Mesendoderm (in vitro differentiated cells): ENCODE measurements around the gene TIPRL.

Experiments used
- DNase-seq: peaks from one replicate; pipeline ENCODE4 v3.0.0; 2013
- H2AK5ac ChIP-seq: 2 replicates; pipeline ENCODE4 v1.6.1; 2013; ENCODE audit warnings: low read length, inconsistent platforms
- H2BK120ac ChIP-seq: 2 replicates; pipeline ENCODE4 v1.6.1; 2013; ENCODE audit warnings: low read depth, mild to moderate bottlenecking, low read length, moderate library complexity, mixed read lengths
- H2BK15ac ChIP-seq: replicated peaks from 2 replicates; pipeline ENCODE4 v1.6.1; 2013; ENCODE audit warnings: low read depth, mild to moderate bottlenecking, moderate library complexity
- H2BK5ac ChIP-seq: 2 replicates; pipeline ENCODE4 v1.6.1; 2013; ENCODE audit warnings: low read length, inconsistent platforms
- H3K18ac ChIP-seq: 2 replicates; pipeline ENCODE4 v1.6.1; 2013; ENCODE audit warnings: mild to moderate bottlenecking, low read length, mixed read lengths
- H3K23ac ChIP-seq: one replicate; pipeline ENCODE4 v1.6.1; 2013; ENCODE audit warnings: low read length
- H3K27ac ChIP-seq: 2 replicates; pipeline ENCODE4 v1.5.1; 2013; ENCODE audit warnings: low read depth, mild to moderate bottlenecking, inconsistent platforms, low read length, moderate library complexity
- H3K27me3 ChIP-seq: 2 replicates; pipeline ENCODE4 v1.6.1; 2013; ENCODE audit warnings: low read length, control low read depth, mild to moderate bottlenecking, inconsistent platforms; ENCODE audit not compliant: insufficient read depth, poor library complexity
- H3K36me3 ChIP-seq: 2 replicates; pipeline ENCODE4 v1.6.1; 2013; ENCODE audit warnings: low read length, inconsistent platforms; ENCODE audit not compliant: control insufficient read depth, insufficient read depth
- H3K4ac ChIP-seq: one replicate; pipeline ENCODE4 v1.6.1; 2013; ENCODE audit warnings: low read depth, mild to moderate bottlenecking, low read length, moderate library complexity
- H3K4me1 ChIP-seq: 2 replicates; pipeline ENCODE4 v1.6.1; 2013; ENCODE audit warnings: low read depth, low read length, inconsistent platforms; ENCODE audit not compliant: control insufficient read depth
- H3K4me2 ChIP-seq: 2 replicates; pipeline ENCODE4 v1.6.1; 2013; ENCODE audit warnings: low read length
- H3K4me3 ChIP-seq: 2 replicates; pipeline ENCODE4 v1.5.1; 2013; ENCODE audit warnings: mild to moderate bottlenecking, low read length
- H3K56ac ChIP-seq: one replicate; pipeline ENCODE4 v1.6.1; 2013; ENCODE audit warnings: low read length
- H3K79me1 ChIP-seq: 2 replicates; pipeline ENCODE4 v1.6.1; 2013; ENCODE audit warnings: low read length, inconsistent platforms
- H3K79me2 ChIP-seq: 2 replicates; pipeline ENCODE4 v1.6.1; 2013; ENCODE audit warnings: mild to moderate bottlenecking, low read length; ENCODE audit not compliant: control insufficient read depth, insufficient read depth
- H3K9ac ChIP-seq: 2 replicates; pipeline ENCODE4 v1.6.1; 2013; ENCODE audit warnings: low read length, inconsistent platforms
- H4K5ac ChIP-seq: one replicate; pipeline ENCODE4 v1.6.1; 2013; ENCODE audit warnings: low read length
- H4K8ac ChIP-seq: one replicate; pipeline ENCODE4 v1.6.1; 2013; ENCODE audit warnings: low read depth, mild to moderate bottlenecking, control low read depth, low read length, moderate library complexity
- WGBS: extraction: QIAGEN DNeasy Blood & Tissue Kit; methylation state at CpG from one replicate; pipeline ENCODE4 v1.1.7; 2013; ENCODE audit warnings: low lambda C conversion rate, missing lambda C conversion rate; ENCODE audit not compliant: insufficient coverage; ENCODE audit errors: extremely low coverage; 5-methylcytosine and 5-hydroxymethylcytosine counted together

Gene TIPRL

DNA sequence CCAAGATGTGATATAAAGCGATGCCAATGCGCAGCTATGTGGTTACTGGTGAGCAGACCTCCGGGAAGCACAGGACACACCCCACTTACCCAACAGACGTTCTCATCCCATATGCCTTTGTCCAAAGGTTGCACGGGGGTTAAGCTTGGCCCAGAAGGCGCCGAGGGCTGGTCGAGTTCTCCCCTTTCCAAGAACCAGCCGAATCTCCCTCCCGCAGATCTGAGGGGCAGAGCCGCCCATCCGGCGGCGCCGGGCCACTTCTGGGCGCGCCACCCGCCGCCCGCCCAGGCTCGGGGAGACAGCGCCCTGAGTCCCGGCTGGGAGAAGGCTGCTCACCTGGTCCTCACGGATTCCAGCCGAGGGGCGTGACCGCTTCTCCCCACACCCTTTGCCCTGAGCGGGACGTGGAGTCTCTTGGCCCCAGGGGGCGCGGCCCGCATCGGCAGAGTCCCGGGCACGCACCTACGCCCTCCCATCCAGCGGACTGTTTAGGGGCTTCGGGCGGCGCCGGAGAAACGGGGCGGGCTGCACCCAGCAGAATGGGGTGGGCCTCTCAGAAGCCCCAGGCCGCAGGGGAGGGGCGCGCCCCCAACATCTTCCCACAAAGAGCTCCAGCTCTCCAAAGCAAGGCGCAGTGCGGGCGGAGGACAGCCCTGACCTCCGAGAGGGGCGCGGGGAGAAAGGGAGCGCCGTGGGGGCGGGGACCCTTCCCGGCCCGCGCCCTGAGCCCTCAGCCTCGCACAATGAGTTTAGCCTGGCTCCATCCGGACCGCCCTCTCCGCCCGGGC is 42.6 kb upstream of the TIPRL start:
- DNase-seq, result peak; percentile 48
- Histone ChIP-seq H4K5ac (no peak overlapping the region), H3K4me3 (peak overlapping the region; percentile 80), H3K23ac (peak overlapping the region; percentile 89), H3K9ac (peak overlapping the region; percentile 86), H3K4me2 (peak overlapping the region; percentile 95), H3K36me3 (no peaks in the 10 kb centered on the region), H3K79me1 (peaks cover 2% of the 10 kb centered on the region), H3K27ac (peak overlapping the region; percentile 78), H3K18ac (peak overlapping the region; percentile 54), H2BK5ac (no peak overlapping the region), H3K79me2 (peaks cover 2% of the 10 kb centered on the region), H2BK120ac (peak overlapping the region; percentile 21), H4K8ac (no peak overlapping the region), H2AK5ac (no peak overlapping the region), H2BK15ac (no peak overlapping the region), H3K4ac (peak overlapping the region; percentile 28), H3K4me1 (peaks cover 5% of the 10 kb centered on the region), H3K56ac (peak overlapping the region; percentile 94), H3K27me3 (no peaks in the 10 kb centered on the region)
- WGBS, result no CpG with 5 or more reads among the region's 63 CpGs

GRCh38 chr1:168136709-168137514 is 41.9 kb upstream of the TIPRL start, which contains the start of gene GPR161:
Gene GPR161 (minus strand): TSS chr1:168136930. CDS start chr1:168104850, 32,080 bp downstream.
- H2BK120ac ChIP-seq, result peak within 1 kb of the TSS; percentile 21
- H3K56ac ChIP-seq, result peak within 1 kb of the TSS; percentile 94
- H4K8ac ChIP-seq, result peak within 1 kb of the TSS; percentile 79
- H3K4me1 ChIP-seq, result peaks cover 5% of the 10 kb centered on the region
- peak; percentile 77 for DNase-seq
- H2BK5ac ChIP-seq, result no peak within 1 kb of the TSS
- no CpG with 5 or more reads among the region's 86 CpGs for WGBS
- H3K27me3 ChIP-seq, result no peaks in the 10 kb centered on the region
- H3K4ac ChIP-seq, result peak within 1 kb of the TSS; percentile 28
- peak within 1 kb of the TSS; percentile 86 for H3K9ac ChIP-seq
- peak within 1 kb of the TSS; percentile 89 for H3K23ac ChIP-seq
- no peak within 1 kb of the TSS for H4K5ac ChIP-seq
- H3K4me3 ChIP-seq, result peak within 1 kb of the TSS; percentile 81
- peak within 1 kb of the TSS; percentile 78 for H3K27ac ChIP-seq
- no peak within 1 kb of the TSS for H2BK15ac ChIP-seq
- no peak within 1 kb of the TSS for H2AK5ac ChIP-seq
- H3K79me2 ChIP-seq, result peaks cover 2% of the 10 kb centered on the region
- H3K79me1 ChIP-seq, result peaks cover 2% of the 10 kb centered on the region
- peak within 1 kb of the TSS; percentile 54 for H3K18ac ChIP-seq
- no peaks in the 10 kb centered on the region for H3K36me3 ChIP-seq
- H3K4me2 ChIP-seq, result peak within 1 kb of the TSS; percentile 95

- peak overlapping the region; percentile 54 for H3K18ac ChIP-seq
- H4K5ac ChIP-seq, result no peak overlapping the region
- no peaks in the 10 kb centered on the region for H3K27me3 ChIP-seq
- no CpG with 5 or more reads among the region's 6 CpGs for WGBS
- DNase-seq, result no peak
- peak overlapping the region; percentile 80 for H3K9ac ChIP-seq
- no peak overlapping the region for H2BK120ac ChIP-seq
- peaks cover 5% of the 10 kb centered on the region for H3K4me1 ChIP-seq
- H2BK5ac ChIP-seq, result no peak overlapping the region
- H3K4me3 ChIP-seq, result peak overlapping the region; percentile 81
- H3K23ac ChIP-seq, result no peak overlapping the region
- peak overlapping the region; percentile 66 for H3K4me2 ChIP-seq
- H3K36me3 ChIP-seq, result no peaks in the 10 kb centered on the region
- peaks cover 2% of the 10 kb centered on the region for H3K79me2 ChIP-seq
- peaks cover 2% of the 10 kb centered on the region for H3K79me1 ChIP-seq
- H2AK5ac ChIP-seq, result no peak overlapping the region
- H3K56ac ChIP-seq, result peak overlapping the region; percentile 94
- H3K4ac ChIP-seq, result no peak overlapping the region
- H3K27ac ChIP-seq, result no peak overlapping the region
- H2BK15ac ChIP-seq, result no peak overlapping the region
- H4K8ac ChIP-seq, result no peak overlapping the region
These were observed 41.3 kb upstream of the TIPRL start for GRCh38 chr1:168137515-168137821.

DNA sequence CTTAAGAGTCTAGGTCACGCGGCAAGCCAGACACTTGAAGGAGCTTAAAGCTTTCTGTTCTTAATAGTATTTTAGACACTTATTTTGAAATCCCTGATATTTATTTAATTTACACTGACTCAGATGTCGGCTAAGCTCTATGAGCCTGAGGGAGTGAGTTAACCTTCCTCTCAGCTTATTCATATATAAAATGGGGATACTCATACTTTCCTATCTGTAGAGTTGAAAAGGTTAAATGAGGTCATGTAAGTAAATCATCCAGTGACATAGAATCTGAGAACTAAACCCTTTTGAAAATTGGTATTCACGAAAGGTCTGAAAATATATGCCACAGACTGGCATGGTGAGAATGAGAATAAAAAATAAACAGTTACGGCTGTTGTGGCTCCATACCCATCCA is 40.6 kb upstream of the TIPRL start:
- Histone ChIP-seq H3K79me1 (peaks cover 2% of the 10 kb centered on the region), H2BK15ac (no peak overlapping the region), H3K4me1 (peaks cover 5% of the 10 kb centered on the region), H3K23ac (no peak overlapping the region), H3K4me2 (no peak overlapping the region), H4K8ac (no peak overlapping the region), H2BK5ac (no peak overlapping the region), H3K56ac (no peak overlapping the region), H2BK120ac (no peak overlapping the region), H3K79me2 (peaks cover 2% of the 10 kb centered on the region), H3K27me3 (no peaks in the 10 kb centered on the region), H3K27ac (no peak overlapping the region), H3K4ac (no peak overlapping the region), H3K18ac (no peak overlapping the region), H4K5ac (no peak overlapping the region), H3K36me3 (no peaks in the 10 kb centered on the region), H3K4me3 (no peak overlapping the region), H2AK5ac (no peak overlapping the region), H3K9ac (no peak overlapping the region)
- DNase-seq, result no peak
- WGBS, result no CpG with 5 or more reads among the region's 5 CpGs

DNA sequence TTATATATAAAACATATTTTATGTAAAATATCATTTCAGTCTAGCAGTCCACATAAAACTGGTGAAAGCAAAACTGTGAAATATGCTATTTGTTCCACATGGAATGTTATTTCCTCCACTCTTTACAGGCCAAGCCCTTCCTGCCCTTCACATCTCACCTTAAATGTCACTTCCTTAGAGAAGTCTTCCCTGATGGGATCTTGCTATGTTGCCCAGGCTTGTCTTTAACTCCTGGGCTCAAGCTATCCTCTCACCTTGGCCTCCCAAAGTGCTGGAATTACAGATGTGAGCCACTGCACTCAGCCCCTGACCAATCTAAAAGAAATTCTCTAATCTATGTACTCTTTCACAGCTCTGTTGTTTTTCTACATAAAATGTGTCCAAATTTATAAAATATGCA is 39.7 kb upstream of the TIPRL start:
- Histone ChIP-seq H3K9ac (no peak overlapping the region), H3K4me3 (no peak overlapping the region)

More for the DNA sequence above, 39.7 kb upstream of the TIPRL start:
- H3K23ac ChIP-seq, result no peak overlapping the region
- H3K4me2 ChIP-seq, result no peak overlapping the region
- no peaks in the 10 kb centered on the region for H3K27me3 ChIP-seq
- no peak overlapping the region for H3K56ac ChIP-seq
- H3K18ac ChIP-seq, result no peak overlapping the region
- peaks cover 2% of the 10 kb centered on the region for H3K79me2 ChIP-seq
- no peak overlapping the region for H2BK120ac ChIP-seq
- peaks cover 2% of the 10 kb centered on the region for H3K79me1 ChIP-seq
- no peak overlapping the region for H2BK15ac ChIP-seq
- no peak overlapping the region for H3K27ac ChIP-seq
- H2AK5ac ChIP-seq, result no peak overlapping the region
- no peak overlapping the region for H4K5ac ChIP-seq
- no peak overlapping the region for H3K4ac ChIP-seq
- H3K4me1 ChIP-seq, result peaks cover 5% of the 10 kb centered on the region
- no peak for DNase-seq
- H2BK5ac ChIP-seq, result no peak overlapping the region
- H3K36me3 ChIP-seq, result no peaks in the 10 kb centered on the region
- no peak overlapping the region for H4K8ac ChIP-seq
